GM21447 (cell line): ENCODE data around the gene TMEM266.

Experiments used
- ATAC-seq: cut with Tn5 transposase; IDR thresholded peaks from one replicate; pipeline ENCODE4 v1.9.1; 2021; ENCODE audit not compliant: unreplicated experiment

Gene TMEM266

DNA sequence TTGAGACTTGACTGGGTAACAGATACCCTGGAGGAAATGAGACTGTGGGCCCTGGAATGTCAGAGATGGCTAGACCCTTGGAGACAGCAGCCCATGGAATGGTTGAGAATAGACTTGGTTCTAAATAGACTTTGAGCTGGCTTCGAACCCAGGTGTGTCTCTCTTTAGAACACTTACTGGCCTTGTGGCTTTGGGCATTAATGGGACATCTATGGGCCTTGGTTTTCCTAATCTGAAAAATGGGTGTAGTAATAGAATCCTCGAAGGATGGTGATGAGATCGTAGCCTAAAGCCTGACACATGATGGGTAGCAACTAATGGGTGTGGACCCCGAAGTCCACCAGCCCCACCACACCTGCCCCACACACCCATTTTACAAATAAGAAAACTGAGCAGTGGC, 119.2 kb downstream of the TMEM266 start:
- no peak for ATAC-seq

DNA sequence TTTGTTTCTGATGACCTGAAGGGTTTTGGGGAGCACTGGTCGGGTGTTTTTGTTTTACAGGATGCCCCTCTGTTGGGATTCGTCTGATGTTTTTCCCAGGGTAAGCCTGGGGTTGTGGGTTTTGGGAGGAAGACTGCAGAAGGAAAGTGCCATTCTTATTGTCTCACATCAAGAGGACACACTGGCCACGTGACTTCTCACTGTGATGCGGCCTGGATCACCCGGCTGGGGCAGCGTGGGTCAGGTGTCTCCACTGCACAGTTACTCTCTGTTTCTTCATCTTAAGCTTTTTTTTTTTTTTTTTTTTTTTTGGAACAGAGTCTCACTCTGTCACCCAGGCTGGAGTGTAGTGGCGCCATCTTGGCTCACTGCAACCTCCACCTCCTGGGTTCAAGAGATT, 120.5 kb downstream of the TMEM266 start:
- ATAC-seq = no peak

- peak; percentile 41 for ATAC-seq
These were observed 121.9 kb downstream of the TMEM266 start for GRCh38 chr15:76181705-76182107.

- ATAC-seq = no peak
These were observed 124.3 kb downstream of the TMEM266 start for GRCh38 chr15:76183930-76184649.

- ATAC-seq = no peak
These were observed 124.9 kb downstream of the TMEM266 start for GRCh38 chr15:76184650-76185035.

- no peak for ATAC-seq
These were observed 125.9 kb downstream of the TMEM266 start for GRCh38 chr15:76185716-76186115.

GRCh38 chr15:76187163-76187562, 127.4 kb downstream of the TMEM266 start:
- no peak for ATAC-seq

GRCh38 chr15:76189106-76189505, 129.3 kb downstream of the TMEM266 start:
- no peak for ATAC-seq

GRCh38 chr15:76190070-76190564, 130.3 kb downstream of the TMEM266 start:
- no peak for ATAC-seq

DNA sequence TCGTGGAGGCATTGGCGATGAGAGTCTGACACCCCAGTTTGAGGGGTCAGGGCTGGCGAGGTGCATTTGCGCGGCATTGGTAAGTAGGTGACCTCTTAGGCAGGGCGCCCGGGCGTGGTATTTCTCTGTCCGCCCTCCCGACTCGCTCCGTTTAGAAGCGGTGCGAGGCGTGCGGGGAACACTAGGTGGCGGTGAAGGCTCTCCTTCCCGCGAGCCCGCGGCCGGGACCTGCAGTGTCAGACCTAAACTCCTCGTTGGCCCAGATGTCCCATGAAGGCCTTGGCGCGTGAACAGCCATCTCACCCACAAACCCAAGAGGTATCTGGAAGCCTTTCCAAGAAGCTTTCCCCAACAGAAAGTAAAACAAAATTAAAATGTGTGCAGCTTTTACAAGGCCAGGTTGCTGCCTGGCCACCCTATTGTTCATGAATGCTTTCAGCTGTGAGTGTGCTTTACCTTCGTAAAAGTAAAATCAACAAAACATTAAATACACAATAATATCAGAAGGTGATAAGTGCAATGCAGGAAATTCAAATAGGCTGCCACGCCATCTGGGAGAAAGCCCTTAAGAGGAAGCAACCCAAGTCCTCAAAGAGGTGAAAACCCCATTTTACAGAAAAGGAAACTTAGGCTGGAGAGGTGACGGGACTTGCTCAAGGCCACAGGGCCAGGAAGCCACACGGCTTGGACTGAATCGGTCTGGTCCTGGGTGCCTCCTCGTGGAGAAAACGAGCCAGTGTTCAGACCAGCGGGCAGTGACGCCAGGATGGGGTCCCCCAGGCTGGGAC, 131.2 kb downstream of the TMEM266 start:
- ATAC-seq = peak; percentile 80

- ATAC-seq = no peak
These were observed 131.9 kb downstream of the TMEM266 start for GRCh38 chr15:76191539-76192244.

DNA sequence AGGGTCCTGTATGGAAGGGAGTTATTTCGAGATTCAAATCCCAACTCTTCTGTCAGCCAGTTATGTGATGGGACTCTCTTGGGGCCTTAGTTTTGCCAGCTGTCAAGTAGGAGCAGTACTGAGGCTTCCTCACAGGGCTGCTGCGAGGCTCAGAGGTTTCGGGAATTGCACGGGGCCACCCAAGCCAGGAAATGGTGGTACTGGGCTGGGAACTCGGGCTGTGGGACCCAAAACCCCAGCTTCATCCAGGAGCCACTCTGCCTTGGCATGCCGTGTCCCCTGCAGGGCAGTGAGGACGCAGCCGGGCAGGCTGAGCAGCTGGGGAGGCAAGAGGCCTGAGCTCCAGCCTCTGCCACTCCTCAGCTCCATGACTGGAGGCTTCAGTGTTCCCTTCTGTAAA, 132.9 kb downstream of the TMEM266 start:
- no peak for ATAC-seq

DNA sequence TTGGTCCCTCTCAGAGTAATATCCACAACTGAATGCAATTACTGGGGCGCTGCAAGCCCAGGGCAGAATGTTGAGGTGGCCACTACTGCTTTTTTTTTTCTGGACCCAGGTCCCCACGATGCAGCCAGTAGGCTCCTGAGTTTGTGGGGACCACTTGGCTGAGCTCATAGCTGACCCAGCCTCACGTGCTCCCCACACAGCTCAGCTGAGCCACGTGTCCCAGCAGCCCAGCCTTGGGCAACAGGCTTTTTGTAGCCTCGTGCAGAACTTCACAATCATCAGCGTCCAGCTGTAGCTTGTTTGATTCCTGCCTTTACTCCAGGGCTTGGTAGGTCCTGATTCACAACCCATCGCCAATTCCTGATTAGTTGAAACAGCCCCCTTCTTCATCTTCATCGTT, 134.1 kb downstream of the TMEM266 start:
- ATAC-seq = no peak

- no peak for ATAC-seq
These were observed 135.9 kb downstream of the TMEM266 start for GRCh38 chr15:76195506-76196268.

GRCh38 chr15:76196269-76197231, 136.8 kb downstream of the TMEM266 start:
- ATAC-seq = no peak

DNA sequence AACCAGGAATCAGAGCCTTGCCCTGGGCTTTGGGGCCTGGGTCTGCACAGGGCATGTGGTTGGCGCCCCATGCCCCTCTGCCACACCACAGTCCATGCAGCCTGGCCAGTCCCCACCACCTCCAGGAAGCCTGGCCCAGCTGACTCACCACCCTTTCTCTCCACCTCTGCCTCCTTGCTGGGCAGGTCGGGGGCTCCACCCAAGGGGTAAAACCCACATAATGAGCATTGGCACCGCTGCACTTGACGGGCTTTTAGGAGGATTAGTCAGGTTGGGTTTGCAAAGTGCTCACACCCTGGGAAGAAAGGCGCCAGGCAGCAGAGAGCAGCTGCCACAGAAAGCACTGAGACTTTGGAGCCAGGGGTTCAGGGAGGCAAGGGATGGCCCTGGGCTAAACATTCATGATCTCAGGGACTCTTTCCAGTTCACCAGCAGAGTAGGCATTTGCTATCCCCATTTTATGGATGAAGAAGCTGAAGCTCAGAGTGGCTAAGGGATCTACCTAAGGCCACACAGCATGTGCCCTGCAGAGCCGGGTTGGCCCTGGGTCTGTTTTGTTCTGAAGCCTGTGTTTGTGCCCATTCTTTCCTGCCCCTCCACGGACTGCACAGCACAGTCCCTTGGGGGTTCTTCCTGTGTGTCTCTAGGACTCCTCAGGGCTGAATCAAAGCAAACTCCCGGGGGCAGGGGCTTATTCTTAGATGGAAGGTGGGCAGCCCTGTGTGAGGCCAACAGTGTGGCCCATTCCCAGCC, 138.1 kb downstream of the TMEM266 start:
- ATAC-seq = no peak

GRCh38 chr15:76198456-76199105, 138.8 kb downstream of the TMEM266 start:
- no peak for ATAC-seq
